SK-N-MC (cell line): ENCODE measurements around the gene SEL1L3.

Source experiments
- EZH2 ChIP-seq: fragments of 200-600 bp; sonication (generic); IDR thresholded peaks from one replicate; pipeline ENCODE4 v1.6.1; 2017; ENCODE audit warnings: antibody characterized with exemption
- POLR2AphosphoS5 ChIP-seq: IDR thresholded peaks from 2 replicates; pipeline ENCODE4 v1.6.1; 2012; ENCODE audit warnings: mild to moderate bottlenecking, low read depth, low read length, borderline replicate concordance

- no peak for TF ChIP-seq POLR2AphosphoS5
- no peak for TF ChIP-seq EZH2
These were observed 149.0 kb downstream of the SEL1L3 start for GRCh38 chr4:25713812-25714211.
